KMS-11 (cell line): ENCODE results near the gene TNPO2.

ENCODE experiments used
- H2AFZ ChIP-seq: fragments of 200-600 bp; sonication (generic); 2 replicates; pipeline ENCODE4 v1.6.1; 2016; ENCODE audit warnings: antibody characterized with exemption, mixed run types, low read depth
- H3K27ac ChIP-seq: fragments of 200-600 bp; sonication (generic); 2 replicates; pipeline ENCODE4 v1.6.1; 2016; ENCODE audit warnings: mild to moderate bottlenecking, mixed run types
- H3K27me3 ChIP-seq: fragments of 200-600 bp; sonication (generic); 2 replicates; pipeline ENCODE4 v1.6.1; 2017; ENCODE audit warnings: mild to moderate bottlenecking, low read depth, mixed run types, moderate library complexity; ENCODE audit not compliant: insufficient read depth
- H3K36me3 ChIP-seq: fragments of 200-600 bp; sonication (generic); 2 replicates; pipeline ENCODE4 v1.6.1; 2017; ENCODE audit warnings: mild to moderate bottlenecking, mixed run types; ENCODE audit not compliant: insufficient read depth
- H3K4me1 ChIP-seq: fragments of 200-600 bp; sonication (generic); 2 replicates; pipeline ENCODE4 v1.6.1; 2016; ENCODE audit warnings: mild to moderate bottlenecking, low read depth, mixed run types; ENCODE audit not compliant: poor library complexity, severe bottlenecking
- H3K4me2 ChIP-seq: fragments of 200-600 bp; sonication (generic); 2 replicates; pipeline ENCODE4 v1.7.0; 2016; ENCODE audit warnings: mild to moderate bottlenecking, mixed run types
- H3K4me3 ChIP-seq: fragments of 200-600 bp; sonication (generic); IDR thresholded peaks from 2 replicates; pipeline ENCODE4 v1.6.1; 2017; ENCODE audit warnings: low read depth, low read length, mixed read lengths; ENCODE audit not compliant: insufficient read depth
- H3K79me2 ChIP-seq: fragments of 200-600 bp; sonication (generic); 2 replicates; pipeline ENCODE4 v1.6.1; 2016; ENCODE audit warnings: low read depth, mixed run types; ENCODE audit not compliant: insufficient read depth
- H3K9ac ChIP-seq: fragments of 200-600 bp; sonication (generic); 2 replicates; pipeline ENCODE4 v1.6.1; 2016; ENCODE audit warnings: mild to moderate bottlenecking, mixed run types
- H4K20me1 ChIP-seq: fragments of 200-600 bp; sonication (generic); 2 replicates; pipeline ENCODE4 v1.6.1; 2016; ENCODE audit warnings: mild to moderate bottlenecking, mixed run types; ENCODE audit not compliant: insufficient read depth
- CTCF ChIP-seq: fragments of 200-600 bp; sonication (generic); conservative IDR thresholded peaks from 2 replicates; pipeline ENCODE4 v1.6.1; 2017; ENCODE audit warnings: low read depth, mild to moderate bottlenecking, antibody characterized with exemption, low read length, moderate library complexity, mixed read lengths

TNPO2 gene

GRCh38 chr19:12655546-12655945 lies 68.2 kb downstream of the TNPO2 start:
- no peak overlapping the region for H3K27ac ChIP-seq

GRCh38 chr19:12652219-12652618 lies 71.5 kb downstream of the TNPO2 start:
- no peak for TF ChIP-seq CTCF
- no peak overlapping the region for H2AFZ ChIP-seq
- H3K36me3 ChIP-seq: no peaks in the 10 kb centered on the region
- H3K4me1 ChIP-seq: no peaks in the 10 kb centered on the region
- no peaks in the 10 kb centered on the region for H3K79me2 ChIP-seq
- H4K20me1 ChIP-seq: no peaks in the 10 kb centered on the region
- H3K4me2 ChIP-seq: no peak overlapping the region
- no peak overlapping the region for H3K27ac ChIP-seq
- no peak overlapping the region for H3K4me3 ChIP-seq
- no peaks in the 10 kb centered on the region for H3K27me3 ChIP-seq
- no peak overlapping the region for H3K9ac ChIP-seq

More at GRCh38 chr19:12655546-12655945, 68.2 kb downstream of the TNPO2 start:
- Histone ChIP-seq H2AFZ (no peak overlapping the region), H4K20me1 (no peaks in the 10 kb centered on the region), H3K4me1 (no peaks in the 10 kb centered on the region), H3K4me2 (no peak overlapping the region), H3K4me3 (no peak overlapping the region), H3K36me3 (no peaks in the 10 kb centered on the region), H3K9ac (no peak overlapping the region), H3K79me2 (no peaks in the 10 kb centered on the region), H3K27me3 (no peaks in the 10 kb centered on the region)
- no peak for TF ChIP-seq CTCF

GRCh38 chr19:12649941-12650340 lies 73.8 kb downstream of the TNPO2 start:
- Histone ChIP-seq H3K4me2 (no peak overlapping the region), H3K36me3 (no peaks in the 10 kb centered on the region), H2AFZ (no peak overlapping the region), H3K4me1 (no peaks in the 10 kb centered on the region), H3K9ac (no peak overlapping the region), H3K27ac (no peak overlapping the region), H4K20me1 (no peaks in the 10 kb centered on the region), H3K27me3 (no peaks in the 10 kb centered on the region), H3K4me3 (no peak overlapping the region), H3K79me2 (no peaks in the 10 kb centered on the region)
- TF ChIP-seq CTCF: no peak
